Measurements from ENCODE around the gene TCTN1. TPM values are rescaled to one million over a fixed set of nuclear protein-coding genes. Genes with fewer than 3 reads are reported as not detected.

Gene TCTN1
- total and polyA plus RNA-seq, 2 of the 13 experiments (the other 11 are each of a cell fraction or from before 2014, with no cell fraction given): 13.6 to 16.0 TPM

DNA sequence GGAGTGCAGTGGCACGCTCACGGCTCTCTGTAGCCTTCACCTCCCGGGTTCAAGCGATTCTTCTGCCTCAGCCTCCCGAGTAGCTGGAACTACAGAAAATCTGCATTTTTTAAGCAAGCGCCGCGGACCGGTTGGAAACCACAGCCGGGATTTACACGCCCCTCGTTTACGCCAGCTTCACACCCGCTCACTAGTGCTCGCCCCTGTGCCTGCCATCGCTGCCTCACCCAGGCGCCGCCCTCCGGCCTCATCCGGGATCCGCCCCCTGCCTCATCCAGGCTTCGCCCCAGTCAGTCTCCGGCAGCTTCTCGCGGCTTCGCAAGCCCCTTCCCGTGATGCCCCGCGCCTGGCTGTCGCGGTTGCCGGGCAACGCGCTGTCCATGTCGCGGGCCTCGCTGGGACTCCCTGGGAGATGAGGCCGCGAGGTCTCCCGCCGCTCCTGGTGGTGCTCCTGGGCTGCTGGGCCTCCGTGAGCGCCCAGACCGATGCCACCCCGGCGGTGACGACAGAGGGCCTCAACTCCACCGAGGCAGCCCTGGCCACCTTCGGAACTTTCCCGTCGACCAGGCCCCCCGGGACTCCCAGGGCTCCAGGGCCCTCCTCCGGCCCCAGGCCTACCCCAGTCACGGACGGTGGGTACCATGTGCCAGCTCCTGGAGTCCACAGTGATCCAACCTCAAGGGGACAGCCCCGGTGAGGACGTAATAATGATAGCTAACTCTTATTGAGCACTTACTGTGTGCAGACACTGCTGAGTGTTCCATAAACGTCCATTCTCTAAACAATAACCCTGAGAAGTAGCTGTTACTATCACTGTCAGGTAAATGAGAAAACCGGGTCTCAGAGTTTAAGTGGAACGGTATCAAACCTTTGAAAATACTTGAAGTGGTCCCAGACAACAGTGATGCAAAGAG lies at the start of gene TCTN1 (continued):
- TF ChIP-seq GLI4 (CRISPR knock-in tag; IDR thresholded peaks at IDR 0.05; ENCODE audit: borderline replicate concordance) (peak; percentile 95; the same call in 1 of the 2 replicates), MXD4 (CRISPR knock-in tag; IDR thresholded peaks at IDR 0.05) (peak; percentile 72; the same call in 1 of the 2 replicates), TCF12 (IDR thresholded peaks at IDR 0.05) (no peak), TCF12 (CRISPR knock-in tag; IDR thresholded peaks at IDR 0.05) (no peak), ZNF235 (CRISPR knock-in tag; IDR thresholded peaks at IDR 0.05; ENCODE audit: borderline replicate concordance) (no peak), ZNF234 (CRISPR knock-in tag; conservative IDR thresholded peaks at IDR 0.05) (no peak), HES4 (CRISPR knock-in tag; IDR thresholded peaks at IDR 0.05; ENCODE audit: borderline replicate concordance) (peak; percentile 72), ERF (CRISPR knock-in tag; IDR thresholded peaks at IDR 0.05) (peak; percentile 76), ZNF207 (IDR thresholded peaks at IDR 0.05; ENCODE audit: borderline replicate concordance) (no peak), ZIK1 (CRISPR knock-in tag; IDR thresholded peaks at IDR 0.05; ENCODE audit: borderline replicate concordance, low read depth) (peak; percentile 70; the same call in 1 of the 2 replicates), NFE2 (CRISPR knock-in tag; IDR thresholded peaks at IDR 0.05) (no peak), GATAD1 (CRISPR knock-in tag; IDR thresholded peaks at IDR 0.05) (peak; percentile 77), TCF7L2 (IDR thresholded peaks at IDR 0.05; ENCODE audit: low read depth, low read length) (no peak), SCMH1 (CRISPR knock-in tag; IDR thresholded peaks at IDR 0.05; ENCODE audit: borderline replicate concordance) (no peak), ZNF180 (CRISPR knock-in tag; IDR thresholded peaks at IDR 0.05; ENCODE audit: borderline replicate concordance, low read depth) (no peak), ZNF12 (CRISPR knock-in tag; IDR thresholded peaks at IDR 0.05) (peak; percentile 44; the same call in 1 of the 2 replicates), RAD51 (IDR thresholded peaks at IDR 0.05; ENCODE audit: borderline replicate concordance) (no peak)
- TF ChIP-seq, protein P1, sequence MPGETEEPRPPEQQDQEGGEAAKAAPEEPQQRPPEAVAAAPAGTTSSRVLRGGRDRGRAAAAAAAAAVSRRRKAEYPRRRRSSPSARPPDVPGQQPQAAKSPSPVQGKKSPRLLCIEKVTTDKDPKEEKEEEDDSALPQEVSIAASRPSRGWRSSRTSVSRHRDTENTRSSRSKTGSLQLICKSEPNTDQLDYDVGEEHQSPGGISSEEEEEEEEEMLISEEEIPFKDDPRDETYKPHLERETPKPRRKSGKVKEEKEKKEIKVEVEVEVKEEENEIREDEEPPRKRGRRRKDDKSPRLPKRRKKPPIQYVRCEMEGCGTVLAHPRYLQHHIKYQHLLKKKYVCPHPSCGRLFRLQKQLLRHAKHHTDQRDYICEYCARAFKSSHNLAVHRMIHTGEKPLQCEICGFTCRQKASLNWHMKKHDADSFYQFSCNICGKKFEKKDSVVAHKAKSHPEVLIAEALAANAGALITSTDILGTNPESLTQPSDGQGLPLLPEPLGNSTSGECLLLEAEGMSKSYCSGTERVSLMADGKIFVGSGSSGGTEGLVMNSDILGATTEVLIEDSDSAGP (CRISPR knock-in tag; IDR thresholded peaks at IDR 0.05; ENCODE audit: borderline replicate concordance): peak; percentile 90
- TF ChIP-seq, protein P2, sequence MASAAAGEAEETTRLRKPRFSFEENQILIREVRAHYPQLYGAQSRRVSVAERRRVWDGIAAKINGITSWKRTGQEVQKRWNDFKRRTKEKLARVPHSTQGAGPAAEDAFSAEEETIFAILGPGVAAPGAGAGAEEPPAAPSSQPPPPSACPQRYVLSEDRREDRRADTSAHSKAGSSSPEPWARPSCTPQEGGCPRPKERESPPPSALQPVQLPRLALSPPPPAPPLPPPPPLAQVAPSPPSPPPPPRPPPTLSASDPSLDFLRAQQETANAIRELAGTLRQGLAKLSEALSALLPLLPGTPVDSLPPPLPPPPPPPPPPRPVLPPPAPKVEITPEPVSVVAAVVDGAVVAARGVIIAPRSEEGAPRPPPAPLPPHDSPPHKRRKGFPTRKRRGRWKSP (CRISPR knock-in tag; IDR thresholded peaks at IDR 0.05): peak; percentile 79; the same call in 1 of the 2 replicates
- TF ChIP-seq, protein P3, sequence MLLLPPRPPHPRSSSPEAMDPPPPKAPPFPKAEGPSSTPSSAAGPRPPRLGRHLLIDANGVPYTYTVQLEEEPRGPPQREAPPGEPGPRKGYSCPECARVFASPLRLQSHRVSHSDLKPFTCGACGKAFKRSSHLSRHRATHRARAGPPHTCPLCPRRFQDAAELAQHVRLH (CRISPR knock-in tag; IDR thresholded peaks at IDR 0.05; ENCODE audit: borderline replicate concordance, low read depth): no peak
- TF ChIP-seq, protein P4, sequence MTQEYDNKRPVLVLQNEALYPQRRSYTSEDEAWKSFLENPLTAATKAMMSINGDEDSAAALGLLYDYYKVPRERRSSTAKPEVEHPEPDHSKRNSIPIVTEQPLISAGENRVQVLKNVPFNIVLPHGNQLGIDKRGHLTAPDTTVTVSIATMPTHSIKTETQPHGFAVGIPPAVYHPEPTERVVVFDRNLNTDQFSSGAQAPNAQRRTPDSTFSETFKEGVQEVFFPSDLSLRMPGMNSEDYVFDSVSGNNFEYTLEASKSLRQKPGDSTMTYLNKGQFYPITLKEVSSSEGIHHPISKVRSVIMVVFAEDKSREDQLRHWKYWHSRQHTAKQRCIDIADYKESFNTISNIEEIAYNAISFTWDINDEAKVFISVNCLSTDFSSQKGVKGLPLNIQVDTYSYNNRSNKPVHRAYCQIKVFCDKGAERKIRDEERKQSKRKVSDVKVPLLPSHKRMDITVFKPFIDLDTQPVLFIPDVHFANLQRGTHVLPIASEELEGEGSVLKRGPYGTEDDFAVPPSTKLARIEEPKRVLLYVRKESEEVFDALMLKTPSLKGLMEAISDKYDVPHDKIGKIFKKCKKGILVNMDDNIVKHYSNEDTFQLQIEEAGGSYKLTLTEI (CRISPR knock-in tag; conservative IDR thresholded peaks at IDR 0.05): no peak
- TF ChIP-seq, protein P5, sequence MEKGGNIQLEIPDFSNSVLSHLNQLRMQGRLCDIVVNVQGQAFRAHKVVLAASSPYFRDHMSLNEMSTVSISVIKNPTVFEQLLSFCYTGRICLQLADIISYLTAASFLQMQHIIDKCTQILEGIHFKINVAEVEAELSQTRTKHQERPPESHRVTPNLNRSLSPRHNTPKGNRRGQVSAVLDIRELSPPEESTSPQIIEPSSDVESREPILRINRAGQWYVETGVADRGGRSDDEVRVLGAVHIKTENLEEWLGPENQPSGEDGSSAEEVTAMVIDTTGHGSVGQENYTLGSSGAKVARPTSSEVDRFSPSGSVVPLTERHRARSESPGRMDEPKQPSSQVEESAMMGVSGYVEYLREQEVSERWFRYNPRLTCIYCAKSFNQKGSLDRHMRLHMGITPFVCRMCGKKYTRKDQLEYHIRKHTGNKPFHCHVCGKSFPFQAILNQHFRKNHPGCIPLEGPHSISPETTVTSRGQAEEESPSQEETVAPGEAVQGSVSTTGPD (CRISPR knock-in tag; IDR thresholded peaks at IDR 0.05): no peak
